Breast epithelium (tissue), 4 donors: ENCODE measurements around the gene BLTP2. TPM values are rescaled to one million over a fixed set of nuclear protein-coding genes. Genes with fewer than 3 reads are reported as not detected.

ENCODE experiments used
- DNase-seq, 2 donors: peaks; one replicate each; pipeline ENCODE4 v3.0.0-alpha.2; 2019; ENCODE audit warnings: low spot score in 2 of 2
- H3K27ac ChIP-seq, 2 donors: fragments of 200-600 bp; sonication (generic) in 1 of 2; one replicate each; pipeline ENCODE4 v1.5.1; 2016 to 2019; ENCODE audit warnings: mild to moderate bottlenecking in 1 of 2
- H3K27me3 ChIP-seq, 2 donors: fragments of 200-600 bp; sonication (generic) in 1 of 2; one replicate each; pipeline versions ENCODE4 v1.5.1 to v1.6.0; 2017 to 2019; ENCODE audit warnings: control low read depth in 1 of 2, mild to moderate bottlenecking in 1 of 2
- H3K36me3 ChIP-seq: fragments of 200-600 bp; one replicate; pipeline ENCODE4 v1.5.1; 2019
- H3K4me1 ChIP-seq, 2 donors: fragments of 200-600 bp; sonication (generic); one replicate each; pipeline ENCODE4 v1.5.1; 2016 to 2019; ENCODE audit warnings: control low read depth in 1 of 2
- H3K4me3 ChIP-seq, 3 donors: fragments of 200-600 bp; sonication (generic); 1 replicate in 2 of 3; 2 replicates in 1 of 3; pipeline ENCODE4 v1.5.1; 2016 to 2019; ENCODE audit warnings: mild to moderate bottlenecking in 3 of 3, moderate library complexity in 2 of 3
- H3K9me3 ChIP-seq, 2 donors: fragments of 200-600 bp; sonication (generic) in 1 of 2; one replicate each; pipeline ENCODE4 v1.5.1; 2016 to 2019; ENCODE audit warnings: control low read depth in 1 of 2
- POLR2A ChIP-seq: fragments of 450-650 bp; IDR thresholded peaks from one replicate; pipeline ENCODE4 v1.6.1; 2016; ENCODE audit warnings: antibody characterized with exemption, mild to moderate bottlenecking, moderate library complexity
- POLR2AphosphoS5 ChIP-seq, 3 donors: sonication (generic); formaldehyde crosslinking; IDR thresholded peaks; one replicate each; pipeline ENCODE4 v1.6.1; 2017; ENCODE audit warnings: antibody characterized with exemption in 3 of 3
- intact Hi-C: fragments of 100-400 bp; cut with DNase I; formaldehyde crosslinking; loops from one replicate; pipeline ENCODE4 v1.15.1; 2023; ENCODE audit warnings: low total_unique reads
- total RNA-seq, 3 donors: library from RNA; depleted of rRNA; stranded (reverse); fragments of >200 nt; gene quantifications; one replicate each; pipeline ENCODE4 v1.1.0, GENCODE V29; 2016
- TF ChIP-seq, protein P1 (sequence below), 3 donors: fragments of 450-650 bp; IDR thresholded peaks; one replicate each; pipeline ENCODE4 v1.5.1; 2016 to 2017; ENCODE audit warnings: antibody characterized with exemption in 3 of 3, mild to moderate bottlenecking in 3 of 3, moderate library complexity in 3 of 3

BLTP2 gene
- total RNA-seq, 3 donors from 2014 or later: 107 to 131 (median 107) TPM

- H3K27ac ChIP-seq: no peak overlapping the region
- H3K9me3 ChIP-seq: no peaks in the 10 kb centered on the region
- H3K27me3 ChIP-seq: no peaks in the 10 kb centered on the region
- no peak for TF ChIP-seq POLR2AphosphoS5 (IDR thresholded peaks at IDR 0.05)
- no peak for TF ChIP-seq POLR2A
- TF ChIP-seq, protein P1, sequence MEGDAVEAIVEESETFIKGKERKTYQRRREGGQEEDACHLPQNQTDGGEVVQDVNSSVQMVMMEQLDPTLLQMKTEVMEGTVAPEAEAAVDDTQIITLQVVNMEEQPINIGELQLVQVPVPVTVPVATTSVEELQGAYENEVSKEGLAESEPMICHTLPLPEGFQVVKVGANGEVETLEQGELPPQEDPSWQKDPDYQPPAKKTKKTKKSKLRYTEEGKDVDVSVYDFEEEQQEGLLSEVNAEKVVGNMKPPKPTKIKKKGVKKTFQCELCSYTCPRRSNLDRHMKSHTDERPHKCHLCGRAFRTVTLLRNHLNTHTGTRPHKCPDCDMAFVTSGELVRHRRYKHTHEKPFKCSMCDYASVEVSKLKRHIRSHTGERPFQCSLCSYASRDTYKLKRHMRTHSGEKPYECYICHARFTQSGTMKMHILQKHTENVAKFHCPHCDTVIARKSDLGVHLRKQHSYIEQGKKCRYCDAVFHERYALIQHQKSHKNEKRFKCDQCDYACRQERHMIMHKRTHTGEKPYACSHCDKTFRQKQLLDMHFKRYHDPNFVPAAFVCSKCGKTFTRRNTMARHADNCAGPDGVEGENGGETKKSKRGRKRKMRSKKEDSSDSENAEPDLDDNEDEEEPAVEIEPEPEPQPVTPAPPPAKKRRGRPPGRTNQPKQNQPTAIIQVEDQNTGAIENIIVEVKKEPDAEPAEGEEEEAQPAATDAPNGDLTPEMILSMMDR (IDR thresholded peaks at IDR 0.05): no peak
- H3K4me1 ChIP-seq: no peaks in the 10 kb centered on the region
- intact Hi-C loops: no loop called here
- no peak for DNase-seq
- no peak overlapping the region for H3K4me3 ChIP-seq
- H3K36me3 ChIP-seq: peaks cover 12% of the 10 kb centered on the region
Observed at GRCh38 chr17:28669918-28670317, 25.0 kb upstream of the BLTP2 start.

DNA sequence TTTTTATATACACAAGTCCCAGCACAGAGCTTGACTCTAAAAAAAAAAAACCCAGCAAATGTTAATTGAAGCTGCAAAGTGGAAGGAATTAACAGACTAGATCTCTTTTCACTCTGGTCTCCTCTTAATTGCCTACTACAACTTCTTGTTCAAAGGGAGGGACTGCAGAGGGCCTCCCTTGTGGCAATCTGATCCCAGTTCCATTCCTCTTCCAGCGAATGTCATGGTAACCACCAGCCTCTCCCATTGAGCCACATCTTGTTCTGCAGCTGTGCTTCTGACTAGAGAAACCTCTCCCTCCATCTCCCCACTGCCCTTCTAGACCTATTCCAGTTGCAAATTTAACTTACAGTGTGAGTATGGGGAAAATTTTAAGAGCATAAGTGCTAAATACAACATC, 22.9 kb upstream of the BLTP2 start:
- DNase-seq: no peak
- no peak overlapping the region for H3K4me3 ChIP-seq
- intact Hi-C loops: no loop called here
- H3K36me3 ChIP-seq: no peaks in the 10 kb centered on the region
- no peak overlapping the region for H3K27ac ChIP-seq
- H3K27me3 ChIP-seq: no peaks in the 10 kb centered on the region
- H3K4me1 ChIP-seq: peaks cover 0 to 15% of the 10 kb centered on the region in 2 donors
- no peaks in the 10 kb centered on the region for H3K9me3 ChIP-seq
- no peak for TF ChIP-seq POLR2AphosphoS5 (IDR thresholded peaks at IDR 0.05)
- TF ChIP-seq POLR2A: no peak
- TF ChIP-seq, protein P1 (IDR thresholded peaks at IDR 0.05): no peak

DNA sequence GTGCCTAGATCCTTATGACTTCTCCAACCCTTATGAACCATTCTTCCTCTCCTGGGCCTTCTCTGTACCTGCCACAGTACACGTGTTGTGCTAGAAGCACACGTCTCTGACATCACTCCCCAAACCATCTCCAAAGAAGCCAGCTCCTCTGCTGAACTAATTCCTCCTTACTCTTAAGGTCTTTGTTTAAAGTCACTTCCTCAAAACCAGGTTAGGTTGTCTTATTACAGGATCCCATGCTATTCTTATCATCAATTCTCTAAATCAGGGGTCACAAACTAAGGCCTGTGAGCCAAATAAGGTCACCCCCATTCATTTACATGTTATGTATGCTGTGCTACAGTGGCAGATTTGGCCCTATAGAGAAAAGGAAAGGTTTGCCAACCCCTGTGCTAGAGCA, 21.0 kb upstream of the BLTP2 start:
- H3K4me1 ChIP-seq: peaks cover 0 to 15% of the 10 kb centered on the region in 2 donors
- H3K27me3 ChIP-seq: no peaks in the 10 kb centered on the region
- intact Hi-C loops: no loop called here

DNA sequence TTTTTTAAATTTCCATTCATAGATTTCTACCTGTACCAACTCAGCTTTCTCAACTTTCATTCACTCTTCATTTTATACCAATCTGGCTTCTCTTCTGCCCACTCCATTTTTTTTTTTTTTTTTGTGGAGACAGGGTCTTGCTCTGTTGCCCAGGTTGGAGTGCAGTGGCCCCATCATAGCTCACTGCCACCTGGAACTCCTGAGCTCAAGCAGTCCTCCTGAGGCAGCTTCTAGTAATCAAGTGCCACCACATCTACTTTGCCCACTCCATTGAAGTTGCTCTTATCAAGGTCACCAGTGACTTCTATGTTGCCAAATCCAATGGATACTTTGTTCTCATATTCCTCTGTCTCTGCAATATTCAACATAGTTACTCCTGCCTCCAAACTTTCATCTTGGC, 18.8 kb upstream of the BLTP2 start:
- TF ChIP-seq POLR2A (no peak), POLR2AphosphoS5 (IDR thresholded peaks at IDR 0.05) (no peak)
- TF ChIP-seq, protein P1 (IDR thresholded peaks at IDR 0.05): no peak
- no peaks in the 10 kb centered on the region for H3K27me3 ChIP-seq
- no peak overlapping the region for H3K4me3 ChIP-seq
- no peak overlapping the region for H3K27ac ChIP-seq
- no peaks in the 10 kb centered on the region for H3K36me3 ChIP-seq
- no peak for DNase-seq
- peaks cover 0 to 15% of the 10 kb centered on the region in 2 donors for H3K4me1 ChIP-seq
- intact Hi-C loops: no loop called here
- H3K9me3 ChIP-seq: no peaks in the 10 kb centered on the region

More for the DNA sequence above, 21.0 kb upstream of the BLTP2 start:
- no peaks in the 10 kb centered on the region for H3K36me3 ChIP-seq
- no peak overlapping the region for H3K4me3 ChIP-seq
- no peaks in the 10 kb centered on the region for H3K9me3 ChIP-seq
- H3K27ac ChIP-seq: no peak overlapping the region
- TF ChIP-seq, protein P1 (IDR thresholded peaks at IDR 0.05): no peak
- TF ChIP-seq POLR2AphosphoS5 (IDR thresholded peaks at IDR 0.05) (no peak), POLR2A (no peak)
- DNase-seq: no peak

GRCh38 chr17:28662527-28662829, 17.5 kb upstream of the BLTP2 start:
- H3K4me3 ChIP-seq: peak overlapping the region; percentile 80 to 87 (median 86)
- peak overlapping the region; percentile 97 to 99 for H3K27ac ChIP-seq
- no peaks in the 10 kb centered on the region for H3K27me3 ChIP-seq
- no peaks in the 10 kb centered on the region for H3K9me3 ChIP-seq
- no peak for TF ChIP-seq POLR2AphosphoS5 (IDR thresholded peaks at IDR 0.05)
- TF ChIP-seq POLR2A: no peak
- TF ChIP-seq, protein P1 (IDR thresholded peaks at IDR 0.05): no peak
- intact Hi-C loops: no loop called here
- no peak for DNase-seq
- H3K36me3 ChIP-seq: no peaks in the 10 kb centered on the region
- H3K4me1 ChIP-seq: peaks cover 0 to 15% of the 10 kb centered on the region in 2 donors
